GM10266 (cell line): ENCODE results near the gene RAD9A.

Experiments used
- DNase-seq: peaks from one replicate; pipeline ENCODE4 v3.0.0; 2012; ENCODE audit errors: extremely low spot score
- CTCF ChIP-seq: IDR thresholded peaks from 2 replicates; pipeline ENCODE4 v1.5.1; 2012; ENCODE audit warnings: mild to moderate bottlenecking, low read depth; ENCODE audit not compliant: control insufficient read depth, insufficient read depth; ENCODE audit errors: missing control alignments

Gene RAD9A

GRCh38 chr11:67410369-67410831, 18.6 kb downstream of the RAD9A start:
- DNase-seq: no peak
- no peak for TF ChIP-seq CTCF

GRCh38 chr11:67410984-67411784, 19.4 kb downstream of the RAD9A start:
- DNase-seq: no peak
- no peak for TF ChIP-seq CTCF

GRCh38 chr11:67411785-67412152, 20.0 kb downstream of the RAD9A start:
- peak; percentile 44 for DNase-seq
- no peak for TF ChIP-seq CTCF

- no peak for DNase-seq
- TF ChIP-seq CTCF: no peak
Observed at GRCh38 chr11:67412495-67413179, 20.9 kb downstream of the RAD9A start.

GRCh38 chr11:67413266-67413849, 21.6 kb downstream of the RAD9A start:
- DNase-seq: no peak
- TF ChIP-seq CTCF: no peak

- no peak for DNase-seq
- TF ChIP-seq CTCF: no peak
Observed at GRCh38 chr11:67415501-67416304, 23.9 kb downstream of the RAD9A start, which contains the start of gene CARNS1. TSS of gene CARNS1 (plus strand) at chr11:67415678. CDS start at chr11:67416200, 522 bp downstream.
